HEK293 (cell line): Measurements from ENCODE around the gene SHE.

Experiments
- GLIS2 ChIP-seq: fragments of 450-650 bp; formaldehyde crosslinking; IDR thresholded peaks from 2 replicates; pipeline ENCODE4 v1.5.1; 2016; ENCODE audit warnings: missing biosample characterization, missing genetic modification characterization
- KLF1 ChIP-seq: fragments of 450-650 bp; formaldehyde crosslinking; IDR thresholded peaks from 2 replicates; pipeline ENCODE4 v1.5.1; 2016; ENCODE audit warnings: missing biosample characterization, missing genetic modification characterization
- KLF16 ChIP-seq: fragments of 450-650 bp; formaldehyde crosslinking; IDR thresholded peaks from 2 replicates; pipeline ENCODE4 v1.5.1; 2017; ENCODE audit warnings: missing biosample characterization, missing genetic modification characterization
- ZNF133 ChIP-seq: fragments of 450-650 bp; formaldehyde crosslinking; IDR thresholded peaks from 2 replicates; pipeline ENCODE4 v1.5.1; 2016; ENCODE audit warnings: missing biosample characterization, missing genetic modification characterization
- ZNF184 ChIP-seq: fragments of 450-650 bp; IDR thresholded peaks from 2 replicates; pipeline ENCODE4 v1.5.1; 2018; ENCODE audit warnings: missing biosample characterization, mild to moderate bottlenecking, missing genetic modification characterization
- ZNF404 ChIP-seq: fragments of 450-650 bp; formaldehyde crosslinking; IDR thresholded peaks from 2 replicates; pipeline ENCODE4 v1.5.1; 2017; ENCODE audit warnings: missing biosample characterization, missing genetic modification characterization
- ZNF416 ChIP-seq: fragments of 450-650 bp; formaldehyde crosslinking; IDR thresholded peaks from 2 replicates; pipeline ENCODE4 v1.5.1; 2016; ENCODE audit warnings: missing biosample characterization, missing genetic modification characterization
- ZNF548 ChIP-seq: fragments of 450-650 bp; formaldehyde crosslinking; IDR thresholded peaks from 2 replicates; pipeline ENCODE4 v1.5.1; 2016; ENCODE audit warnings: missing biosample characterization, missing genetic modification characterization
- ZNF785 ChIP-seq: fragments of 450-650 bp; formaldehyde crosslinking; IDR thresholded peaks from 2 replicates; pipeline ENCODE4 v1.5.1; 2016; ENCODE audit warnings: missing biosample characterization, missing genetic modification characterization
- TF ChIP-seq, protein P1 (sequence below): fragments of 450-650 bp; formaldehyde crosslinking; IDR thresholded peaks from 2 replicates; pipeline ENCODE4 v1.5.1; 2016; ENCODE audit warnings: missing biosample characterization, missing genetic modification characterization
- TF ChIP-seq, protein P2 (sequence below): fragments of 450-650 bp; formaldehyde crosslinking; IDR thresholded peaks from 2 replicates; pipeline ENCODE4 v1.5.1; 2016; ENCODE audit warnings: missing biosample characterization, missing genetic modification characterization, low read depth

DNA sequence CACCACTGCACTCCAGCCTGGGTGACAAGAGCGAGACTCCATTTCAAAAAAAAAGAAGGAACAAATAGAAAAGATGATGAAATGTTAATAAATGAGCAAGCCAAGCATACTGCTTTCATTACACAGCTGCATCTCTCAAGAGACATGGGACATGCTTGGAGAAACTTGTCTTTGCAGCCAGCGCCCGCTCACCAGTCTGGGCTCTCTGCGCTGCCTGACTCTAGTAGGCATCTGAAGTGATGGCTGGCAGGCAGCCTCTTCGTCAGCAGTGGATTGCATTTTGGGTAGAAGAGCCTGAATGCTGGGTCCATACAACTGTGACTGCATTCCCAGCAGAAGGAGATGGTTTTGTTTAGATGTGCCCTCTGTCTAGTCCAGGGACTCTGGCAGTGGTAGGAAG, 49.1 kb downstream of the SHE start:
- TF ChIP-seq, protein P1, sequence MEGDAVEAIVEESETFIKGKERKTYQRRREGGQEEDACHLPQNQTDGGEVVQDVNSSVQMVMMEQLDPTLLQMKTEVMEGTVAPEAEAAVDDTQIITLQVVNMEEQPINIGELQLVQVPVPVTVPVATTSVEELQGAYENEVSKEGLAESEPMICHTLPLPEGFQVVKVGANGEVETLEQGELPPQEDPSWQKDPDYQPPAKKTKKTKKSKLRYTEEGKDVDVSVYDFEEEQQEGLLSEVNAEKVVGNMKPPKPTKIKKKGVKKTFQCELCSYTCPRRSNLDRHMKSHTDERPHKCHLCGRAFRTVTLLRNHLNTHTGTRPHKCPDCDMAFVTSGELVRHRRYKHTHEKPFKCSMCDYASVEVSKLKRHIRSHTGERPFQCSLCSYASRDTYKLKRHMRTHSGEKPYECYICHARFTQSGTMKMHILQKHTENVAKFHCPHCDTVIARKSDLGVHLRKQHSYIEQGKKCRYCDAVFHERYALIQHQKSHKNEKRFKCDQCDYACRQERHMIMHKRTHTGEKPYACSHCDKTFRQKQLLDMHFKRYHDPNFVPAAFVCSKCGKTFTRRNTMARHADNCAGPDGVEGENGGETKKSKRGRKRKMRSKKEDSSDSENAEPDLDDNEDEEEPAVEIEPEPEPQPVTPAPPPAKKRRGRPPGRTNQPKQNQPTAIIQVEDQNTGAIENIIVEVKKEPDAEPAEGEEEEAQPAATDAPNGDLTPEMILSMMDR, result no peak
- TF ChIP-seq KLF1 (tag by site-specific recombination) (no peak), ZNF184 (no peak), ZNF548 (no peak), KLF16 (tag by site-specific recombination) (no peak), ZNF404 (tag by site-specific recombination) (no peak), ZNF133 (tag by site-specific recombination) (no peak), ZNF416 (no peak), GLIS2 (tag by site-specific recombination) (no peak), ZNF785 (tag by site-specific recombination) (no peak)
- TF ChIP-seq, protein P2, sequence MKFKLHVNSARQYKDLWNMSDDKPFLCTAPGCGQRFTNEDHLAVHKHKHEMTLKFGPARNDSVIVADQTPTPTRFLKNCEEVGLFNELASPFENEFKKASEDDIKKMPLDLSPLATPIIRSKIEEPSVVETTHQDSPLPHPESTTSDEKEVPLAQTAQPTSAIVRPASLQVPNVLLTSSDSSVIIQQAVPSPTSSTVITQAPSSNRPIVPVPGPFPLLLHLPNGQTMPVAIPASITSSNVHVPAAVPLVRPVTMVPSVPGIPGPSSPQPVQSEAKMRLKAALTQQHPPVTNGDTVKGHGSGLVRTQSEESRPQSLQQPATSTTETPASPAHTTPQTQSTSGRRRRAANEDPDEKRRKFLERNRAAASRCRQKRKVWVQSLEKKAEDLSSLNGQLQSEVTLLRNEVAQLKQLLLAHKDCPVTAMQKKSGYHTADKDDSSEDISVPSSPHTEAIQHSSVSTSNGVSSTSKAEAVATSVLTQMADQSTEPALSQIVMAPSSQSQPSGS (tag by site-specific recombination), result no peak
